Activated CD8-positive, alpha-beta memory T cell treated with anti-CD3 and anti-CD28 coated beads, Interleukin-2, amount 50 U/mL, for 1 hour (primary cell): ENCODE results near the gene AREL1.
"Not testable (repeated sequence)": the region's sequence is repeated elsewhere in the genome, so short reads cannot be mapped to it uniquely, and the experiment has no call there.

Experiments used
- DNase-seq: peaks from one replicate; pipeline ENCODE4 v3.0.0-alpha.2; 2020; ENCODE audit errors: extremely low read depth

AREL1 gene

DNA sequence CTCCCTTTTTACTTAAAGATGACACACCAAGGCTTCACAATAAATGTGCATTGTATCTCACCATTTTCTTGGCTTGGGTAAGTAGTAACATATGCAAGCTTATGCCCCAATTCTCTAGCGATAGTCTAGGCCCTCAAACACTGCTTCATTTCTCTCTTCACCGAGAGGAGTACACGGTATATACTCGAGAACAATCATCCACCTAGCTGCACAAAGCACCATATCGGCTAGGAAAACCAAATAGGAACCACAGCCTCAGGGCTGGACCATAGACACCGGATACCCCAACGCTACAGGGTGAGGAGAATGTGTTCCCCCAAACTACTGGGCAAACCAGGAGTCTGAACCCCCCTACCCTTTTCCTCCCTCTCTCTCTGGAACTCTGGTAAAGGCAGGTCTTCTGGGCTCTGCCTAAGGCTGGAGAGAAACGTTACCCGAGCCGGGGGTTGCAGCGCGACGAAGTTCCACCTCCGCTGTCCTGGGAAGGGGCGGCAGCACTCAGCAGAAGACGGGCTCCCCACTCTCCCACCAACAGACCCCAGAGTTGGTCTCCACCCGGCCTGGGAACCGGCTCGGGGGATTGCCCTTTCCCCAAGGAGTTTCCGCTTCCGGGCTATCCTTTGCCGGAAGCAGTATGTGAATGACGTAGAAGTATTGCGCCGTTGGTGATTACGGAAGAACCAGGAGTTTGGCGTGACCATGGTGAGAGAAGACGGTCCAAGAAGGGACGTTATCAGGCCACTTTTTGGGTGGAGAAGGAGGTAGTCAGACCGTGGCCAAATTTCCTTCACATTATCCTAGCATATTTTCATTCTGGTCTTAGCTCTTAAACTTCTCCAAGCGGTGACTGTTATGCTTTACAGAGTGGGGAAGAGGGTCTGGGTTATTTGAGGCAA is at the start of gene AREL1, which contains the start of gene FCF1:
AREL1 (minus strand) TSS at position 582 of the 896 bp plus-strand sequence. CDS start 27,465 bp downstream, outside the sequence.
FCF1 (plus strand) TSS at position 646 of the 896 bp plus-strand sequence; CDS start at position 700, 54 bp downstream.
- DNase-seq, result peak; percentile 61

DNA sequence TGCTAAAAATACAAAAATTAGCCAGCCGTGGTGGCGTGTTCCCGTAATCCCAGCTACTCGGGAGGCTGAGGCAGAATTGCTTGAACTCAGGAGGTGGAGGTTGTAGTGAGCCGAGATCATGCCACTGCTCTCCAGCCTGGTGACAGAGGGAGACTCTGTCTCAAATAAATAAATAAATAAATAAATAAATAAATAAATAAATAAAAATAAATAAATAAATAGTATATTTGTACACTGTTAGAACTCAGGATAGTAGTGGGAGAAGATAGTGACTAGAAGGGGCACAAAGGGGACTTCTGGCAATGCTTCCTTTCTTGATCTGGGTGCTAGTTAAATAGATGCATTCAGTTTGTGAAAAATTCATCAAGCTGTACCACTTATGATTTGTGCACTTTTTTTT is 45.6 kb upstream of the AREL1 start:
- not testable (repeated sequence) for DNase-seq

GRCh38 chr14:74756326-74756725 is 43.4 kb upstream of the AREL1 start:
- no peak for DNase-seq

DNA sequence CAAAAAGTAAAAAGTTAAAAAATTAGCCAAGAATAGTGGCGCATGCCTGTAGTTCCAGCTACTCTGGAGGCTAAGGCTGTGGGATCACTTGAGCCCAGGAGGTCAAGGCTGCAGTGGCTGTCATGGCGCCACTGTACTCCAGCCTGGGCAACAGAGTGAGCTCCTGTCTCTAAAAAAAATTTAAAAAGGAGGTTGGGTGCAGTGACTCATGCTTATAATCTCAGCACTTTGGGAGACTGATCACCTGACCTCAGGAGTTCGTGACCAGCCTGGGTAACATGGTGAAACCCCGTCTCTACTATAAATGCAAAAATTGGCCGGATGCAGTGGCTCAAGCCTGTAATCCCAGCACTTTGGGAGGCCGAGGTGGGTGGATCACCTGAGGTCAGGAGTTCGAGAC is 42.0 kb upstream of the AREL1 start:
- no peak for DNase-seq

DNA sequence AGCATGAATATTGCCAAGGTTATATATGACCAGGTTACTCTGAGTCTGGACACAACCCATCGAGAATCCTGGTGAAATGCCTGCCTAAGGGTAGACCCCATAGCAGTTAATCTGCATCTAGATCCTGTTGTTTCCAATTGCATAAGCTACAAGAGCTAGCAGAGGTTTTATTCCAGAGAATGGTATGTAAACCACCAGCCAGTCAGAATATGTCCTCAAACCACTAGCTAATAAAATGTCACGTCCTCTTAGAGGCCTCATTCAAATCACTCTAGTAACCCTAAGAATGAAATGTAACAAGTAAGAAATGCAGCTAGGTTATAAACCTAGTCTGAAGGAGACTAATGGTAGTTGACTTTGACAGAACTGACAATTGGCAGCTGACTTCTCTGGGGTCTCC is 41.3 kb upstream of the AREL1 start:
- no peak for DNase-seq

DNA sequence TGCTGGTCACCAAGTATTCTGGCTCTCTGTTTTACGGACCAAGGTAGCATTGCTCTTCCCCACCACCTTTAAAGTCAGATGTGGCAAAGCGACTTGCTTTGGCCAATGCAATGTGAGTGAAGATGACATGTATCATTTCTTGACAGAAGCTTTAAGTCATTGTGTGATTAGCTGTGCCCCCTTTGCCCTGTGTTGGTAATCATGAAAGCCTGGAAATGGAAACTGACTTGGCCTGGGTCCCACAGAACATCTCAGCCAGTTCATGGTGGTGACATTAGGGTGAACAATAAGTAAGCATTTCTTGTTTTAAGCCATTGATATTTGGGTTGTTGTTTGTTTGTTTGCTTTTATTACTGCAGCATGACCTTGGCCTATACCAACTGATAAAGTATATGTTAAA is 34.4 kb upstream of the AREL1 start:
- DNase-seq, result no peak

DNA sequence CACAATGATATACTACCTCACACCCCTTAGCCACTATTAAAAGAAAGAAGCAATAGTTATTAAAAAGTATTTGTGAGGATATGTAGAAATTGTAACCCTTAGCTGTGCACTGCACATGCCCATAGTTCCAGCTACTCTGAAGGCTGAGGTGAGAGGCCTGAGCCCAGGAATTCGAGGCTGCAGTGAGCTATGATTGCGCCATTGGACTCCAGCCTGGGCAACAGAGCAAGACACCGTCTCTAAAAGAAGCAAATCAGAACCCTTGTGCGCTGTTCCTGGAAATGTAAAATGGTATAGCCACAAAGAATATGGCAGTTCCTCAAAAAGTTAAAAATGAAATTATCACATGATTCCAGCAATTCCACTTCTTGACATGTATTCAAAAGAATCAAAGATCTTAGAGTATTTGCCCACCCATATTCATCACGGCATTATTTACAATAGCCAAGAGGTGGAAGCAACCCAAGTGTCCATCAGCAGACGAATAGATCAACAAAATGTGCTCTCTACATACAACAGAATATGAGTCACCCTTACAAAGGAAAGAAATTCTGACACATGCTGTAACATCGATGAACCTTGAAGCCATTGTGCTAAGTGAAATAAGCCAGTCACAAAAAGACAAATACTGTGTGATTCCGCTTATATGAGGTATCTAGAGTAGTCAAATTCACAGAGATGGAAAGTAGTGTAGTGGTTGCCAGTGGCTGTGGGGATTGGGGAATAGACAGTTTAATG is 26.6 kb upstream of the AREL1 start:
- DNase-seq, result no peak

DNA sequence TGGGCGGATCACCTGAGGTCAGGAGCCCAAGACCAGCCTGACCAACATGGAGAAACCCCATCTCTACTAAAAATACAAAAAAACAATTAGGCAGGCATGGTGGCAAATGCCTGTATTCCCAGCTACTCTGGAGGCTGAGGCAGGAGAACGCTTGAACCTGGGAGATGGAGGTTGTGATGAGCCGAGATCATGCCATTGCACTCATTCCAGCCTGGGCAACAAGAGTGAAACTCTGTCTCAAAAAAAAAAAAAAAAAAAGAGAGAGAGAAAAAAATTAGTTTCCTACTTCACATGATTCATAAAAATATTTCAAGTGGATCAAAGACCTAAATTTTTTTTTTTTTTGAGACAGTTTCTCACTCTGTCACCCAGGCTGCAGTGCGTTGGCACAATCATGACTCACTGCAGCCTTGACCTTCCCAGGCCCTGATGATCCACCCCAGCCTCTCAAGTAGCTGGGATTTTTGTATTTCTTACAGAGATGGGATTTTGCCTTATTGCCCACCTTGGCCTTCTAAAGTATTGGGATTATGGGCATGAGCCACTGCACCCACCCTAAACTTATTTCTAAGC is 25.0 kb upstream of the AREL1 start:
- no peak for DNase-seq

DNA sequence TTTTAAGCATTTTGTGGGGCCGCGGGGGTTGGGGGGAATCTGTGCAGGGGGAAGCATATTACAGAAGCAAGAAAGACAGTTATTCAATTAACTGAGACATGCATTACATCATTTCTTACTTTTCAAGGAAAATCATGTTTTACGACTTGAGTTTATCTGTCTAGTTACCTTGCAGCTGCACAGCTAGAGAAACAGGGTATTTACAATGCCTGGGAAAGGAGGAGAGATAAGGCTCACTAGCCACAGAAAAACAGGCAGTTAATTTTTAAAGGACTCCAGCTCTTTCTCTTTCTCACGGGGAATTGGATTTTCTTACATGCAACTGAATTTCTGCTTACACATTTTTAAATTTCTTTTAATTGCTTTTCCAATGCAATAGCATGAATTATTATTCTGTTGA is 22.2 kb upstream of the AREL1 start:
- DNase-seq, result no peak

DNA sequence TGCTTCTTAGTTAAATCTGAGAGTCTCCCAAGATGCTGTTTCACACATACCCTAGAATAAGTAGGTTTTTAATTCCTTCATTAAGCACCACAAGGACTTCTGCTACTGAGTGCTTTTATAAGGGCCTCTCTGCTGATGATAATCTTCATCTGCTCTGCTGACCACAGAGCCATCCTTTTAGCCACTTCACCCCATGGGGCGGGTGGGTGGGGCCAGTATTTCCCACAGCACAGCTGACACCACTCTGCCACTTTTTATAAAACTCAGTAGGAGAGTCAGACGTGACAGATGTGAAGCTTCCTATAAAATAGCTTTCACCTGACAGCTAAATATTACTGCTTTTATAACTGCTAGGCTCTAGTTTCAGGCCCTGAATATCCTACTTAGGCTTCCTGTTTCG is 20.3 kb upstream of the AREL1 start:
- no peak for DNase-seq

- DNase-seq, result no peak
Observed at GRCh38 chr14:74732387-74732786, 19.5 kb upstream of the AREL1 start.

DNA sequence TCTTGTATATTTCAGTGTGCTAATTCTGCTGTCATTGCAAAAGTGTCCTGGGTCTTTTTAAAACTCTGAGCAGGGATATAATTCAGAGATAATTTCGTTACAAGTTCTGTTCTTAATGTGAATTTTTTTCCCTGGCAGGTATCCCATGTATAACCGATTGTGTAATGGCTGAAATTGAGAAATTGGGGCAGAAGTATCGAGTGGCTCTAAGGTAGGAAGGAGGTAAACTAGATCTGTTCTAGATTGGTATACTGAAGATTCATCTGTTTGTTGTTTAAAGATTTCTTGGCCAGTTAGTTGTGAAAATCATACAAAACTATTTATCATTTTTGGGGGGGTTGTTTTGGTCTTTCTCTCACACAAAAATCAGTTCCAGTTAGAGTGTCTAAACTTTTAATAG is 10.3 kb upstream of the AREL1 start:
- DNase-seq, result no peak

DNA sequence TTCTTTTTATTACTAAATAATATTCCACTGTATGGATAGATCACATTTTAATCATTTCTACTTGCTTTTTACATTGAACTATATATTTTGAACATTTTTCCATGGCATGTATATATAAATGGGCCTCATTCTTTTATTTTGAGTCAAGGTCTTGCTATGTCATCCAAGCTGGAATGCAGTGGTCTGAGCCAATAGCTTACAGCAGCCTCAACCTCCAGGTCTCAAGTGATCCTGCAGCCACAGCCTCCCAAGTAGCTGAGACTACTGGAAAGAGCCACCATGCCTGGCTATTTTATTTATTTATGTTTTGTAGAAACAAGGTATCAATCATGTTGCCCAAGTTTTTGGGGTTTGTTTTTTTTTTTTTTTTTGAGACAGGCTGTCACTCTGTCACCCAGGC is 7.6 kb upstream of the AREL1 start:
- no peak for DNase-seq

DNA sequence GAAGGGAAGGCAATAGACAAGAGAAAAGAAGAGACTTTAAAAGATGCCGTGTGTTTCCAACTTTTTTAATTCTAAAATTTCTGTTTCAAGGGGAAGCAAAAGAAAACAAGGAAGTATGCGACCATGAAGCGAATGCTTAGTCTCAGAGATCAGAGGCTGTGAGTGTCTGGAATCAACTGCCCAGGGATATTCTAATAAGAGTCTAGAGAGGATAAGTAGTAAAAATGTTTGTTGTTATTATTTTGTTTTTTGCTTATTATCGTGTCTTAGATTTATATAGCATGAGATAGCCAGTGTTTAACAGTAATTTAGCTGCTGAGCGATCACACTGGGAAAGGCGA is 485 bp upstream of the AREL1 start:
- no peak for DNase-seq

- DNase-seq, result no peak
Observed at GRCh38 chr14:74711651-74712050, 1.2 kb downstream of the AREL1 start.

DNA sequence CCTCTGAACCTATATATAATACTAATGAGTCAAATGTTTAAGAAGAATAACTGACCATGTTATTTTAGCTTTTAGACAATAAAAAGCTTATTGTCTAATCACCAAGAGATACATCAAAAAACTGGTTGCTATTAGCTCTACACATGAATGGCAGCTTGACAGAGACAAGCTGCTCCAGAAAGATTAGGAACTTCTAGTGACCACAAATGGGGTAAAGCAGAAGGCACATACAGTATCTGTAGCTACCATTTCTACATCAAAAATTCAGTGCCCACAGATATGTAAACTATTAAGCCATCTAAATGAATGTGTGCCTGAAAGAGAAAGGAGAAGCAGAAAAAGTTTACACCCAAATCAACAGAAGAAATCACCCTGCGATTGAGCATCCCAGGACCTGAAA is 2.4 kb downstream of the AREL1 start:
- no peak for DNase-seq

GRCh38 chr14:74705613-74706500 is 7.0 kb downstream of the AREL1 start:
- no peak for DNase-seq

DNA sequence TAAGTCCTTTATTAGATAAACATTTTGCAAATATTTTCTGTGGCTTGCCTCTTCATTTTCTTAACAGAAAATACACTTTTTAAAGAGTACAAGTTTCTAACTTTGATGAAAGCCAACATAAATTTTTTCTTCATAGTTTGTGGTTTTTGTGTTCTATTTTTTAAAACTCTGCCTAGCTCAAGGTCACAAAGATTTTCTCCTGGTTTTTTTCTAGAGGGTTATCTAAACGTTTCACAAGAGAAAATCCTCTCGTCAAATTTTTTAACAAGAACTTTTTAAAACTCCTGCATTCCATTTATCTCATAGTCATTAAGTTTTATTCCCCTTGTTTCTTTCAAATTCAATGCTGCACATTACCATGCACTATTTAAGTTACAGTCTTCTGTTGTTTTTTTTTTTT is 8.2 kb downstream of the AREL1 start:
- no peak for DNase-seq

- DNase-seq, result no peak
Observed at GRCh38 chr14:74703043-74703442, 9.8 kb downstream of the AREL1 start.

DNA sequence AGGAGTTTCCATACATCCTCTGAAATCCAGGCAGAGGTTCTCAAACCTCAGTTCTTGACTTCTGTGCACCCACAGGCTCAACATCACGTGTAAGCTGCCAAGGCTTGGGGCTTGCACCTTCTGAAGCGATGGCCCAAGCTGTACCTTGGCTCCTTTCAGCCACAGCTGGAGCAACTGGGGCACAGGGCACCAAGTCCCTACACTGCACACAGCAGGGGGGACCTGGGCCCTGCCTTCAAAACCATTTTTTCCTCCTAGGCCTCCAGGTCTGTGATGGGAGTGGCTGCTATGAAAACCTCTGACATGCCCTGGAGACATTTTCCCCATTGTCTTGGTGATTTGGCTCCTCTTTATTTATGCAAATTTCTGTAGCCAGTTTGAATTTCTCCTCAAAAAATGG is 10.6 kb downstream of the AREL1 start:
- DNase-seq, result no peak

DNA sequence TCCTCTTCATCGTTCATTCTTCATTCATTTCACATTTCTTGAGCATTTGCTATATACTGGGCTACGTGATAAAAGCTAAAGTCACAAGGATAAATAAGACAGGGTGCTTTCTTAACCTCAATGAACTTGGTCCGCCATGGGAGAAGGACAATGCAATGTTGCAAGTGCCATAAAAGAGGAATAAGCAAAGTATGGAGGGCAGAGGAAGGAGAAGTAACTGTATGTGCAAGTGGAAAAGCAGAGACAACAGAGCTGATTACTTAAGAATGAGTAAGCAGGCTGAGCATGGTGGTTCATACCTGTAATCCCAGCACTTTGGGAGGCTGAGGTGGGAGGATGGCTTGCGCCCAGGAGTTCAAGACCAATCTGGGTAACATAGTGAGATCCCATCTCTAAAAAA is 14.4 kb downstream of the AREL1 start:
- no peak for DNase-seq

DNA sequence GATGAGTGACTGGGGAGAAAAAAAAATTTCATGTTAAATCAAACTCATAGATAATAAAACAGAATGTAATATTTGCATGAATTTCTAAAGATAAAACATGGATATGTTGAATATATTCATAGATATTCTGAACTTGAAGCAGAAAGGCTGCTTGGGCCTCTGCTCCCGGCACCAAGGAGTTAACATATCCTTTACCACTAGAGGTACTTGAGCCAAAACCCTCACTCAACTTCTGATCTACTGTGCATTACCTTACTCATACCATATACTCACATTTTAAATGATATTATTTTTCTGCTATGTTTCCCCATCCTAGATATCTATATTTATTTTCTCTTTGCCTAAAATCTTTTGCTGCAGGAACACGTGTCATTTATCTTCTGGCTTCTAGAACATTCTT is 14.9 kb downstream of the AREL1 start:
- DNase-seq, result no peak
